ENCODE measurements around the gene RRAD. TPM values are rescaled to one million over a fixed set of nuclear protein-coding genes. Genes with fewer than 3 reads are reported as not detected.
"Not testable (repeated sequence)": the region's sequence is repeated elsewhere in the genome, so short reads cannot be mapped to it uniquely, and the experiment has no call there.

RRAD gene
- total and polyA plus RNA-seq, 2 donors (not counting 3 experiments of a cell fraction or from before 2014, with no cell fraction given): 0.22 to 0.48 TPM

GRCh38 chr16:66898207-66898606, 27.1 kb downstream of the RRAD start:
- Histone ChIP-seq H3K27ac (ENCODE audit: insufficient read depth, low read depth, low read length) (no peak overlapping the region), H3K9me3 (replicated peaks; ENCODE audit: control insufficient read depth, insufficient read depth, low read length) (no peaks in the 10 kb centered on the region), H3K36me3 (ENCODE audit: control insufficient read depth in 2 of 2, extremely low read depth in 1 of 2, insufficient read depth in 2 of 2, low read length in 2 of 2) (no peaks in the 10 kb centered on the region), H2AFZ (ENCODE audit: low read depth, low read length) (no peak overlapping the region), H3K27me3 (ENCODE audit: control insufficient read depth in 2 of 2, insufficient read depth in 2 of 2, low read length in 2 of 2) (no peaks in the 10 kb centered on the region), H3K79me2 (ENCODE audit: control insufficient read depth, insufficient read depth, low read length) (no peaks in the 10 kb centered on the region), H3K4me1 (ENCODE audit: control insufficient read depth, extremely low read depth, insufficient read depth, low read length) (peaks cover 8% of the 10 kb centered on the region), H3K4me2 (ENCODE audit: insufficient read depth, low read length) (no peak overlapping the region), H3K4me3 (replicated peaks in 1 of 3; ENCODE audit: insufficient read depth in 1 of 3, low read depth in 1 of 3, low read length in 3 of 3) (no peak overlapping the region), H3K9me1 (replicated peaks; ENCODE audit: control insufficient read depth, extremely low read depth, insufficient read depth, low read length) (no peaks in the 10 kb centered on the region), H3K9ac (replicated peaks; ENCODE audit: extremely low read depth, insufficient read depth, low read length) (no peak overlapping the region), H4K20me1 (replicated peaks; ENCODE audit: control insufficient read depth, extremely low read depth, insufficient read depth, low read length) (no peaks in the 10 kb centered on the region)
- no peak for DNase-seq (ENCODE audit: low read depth, low spot score)
- intact Hi-C loops (cut with micrococcal nuclease) (loop anchor here (10.0 kb wide), 1 partner anchor 1957 kb away; no protein-coding TSS in a partner anchor), dilution Hi-C loops (cut with MboI; ENCODE audit: extremely low pct_ligation_motif_present, low sequenced_read_pairs) (no loop called here)
- ChIA-PET CTCF (interaction anchor here (0.9 to 2.1 kb wide), 3 partner anchors 12 to 257 kb away, joined by 3 to 11 read pairs (median 4); no protein-coding TSS in a partner anchor), POLR2A (no interaction called here)
- no TSS peak for BruUV-seq (replicated peaks)
- no peak for FAIRE-seq
- TF ChIP-seq POLR2A (IDR thresholded peaks at IDR 0.05; ENCODE audit: low read depth, low read length) (no peak), MYC (IDR thresholded peaks at IDR 0.05; ENCODE audit: low read depth, low read length) (no peak), JUN (IDR thresholded peaks at IDR 0.05; ENCODE audit: borderline replicate concordance, insufficient read depth, insufficient read length, low read depth) (no peak), GATA2 (IDR thresholded peaks at IDR 0.05; ENCODE audit: insufficient read depth, insufficient read length, low read depth, low read length) (no peak), POLR2AphosphoS5 (IDR thresholded peaks at IDR 0.05; ENCODE audit: insufficient read depth, low read depth, low read length) (no peak), FOS (IDR thresholded peaks at IDR 0.05; ENCODE audit: borderline replicate concordance, insufficient read depth, low read length) (no peak), EZH2 (IDR thresholded peaks at IDR 0.05; ENCODE audit: borderline replicate concordance, low read depth, low read length, severe bottlenecking) (no peak)
- TF ChIP-seq, protein P1, sequence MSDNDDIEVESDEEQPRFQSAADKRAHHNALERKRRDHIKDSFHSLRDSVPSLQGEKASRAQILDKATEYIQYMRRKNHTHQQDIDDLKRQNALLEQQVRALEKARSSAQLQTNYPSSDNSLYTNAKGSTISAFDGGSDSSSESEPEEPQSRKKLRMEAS (IDR thresholded peaks at IDR 0.05; ENCODE audit: insufficient read depth, insufficient read length): no peak
- TF ChIP-seq, protein P2, sequence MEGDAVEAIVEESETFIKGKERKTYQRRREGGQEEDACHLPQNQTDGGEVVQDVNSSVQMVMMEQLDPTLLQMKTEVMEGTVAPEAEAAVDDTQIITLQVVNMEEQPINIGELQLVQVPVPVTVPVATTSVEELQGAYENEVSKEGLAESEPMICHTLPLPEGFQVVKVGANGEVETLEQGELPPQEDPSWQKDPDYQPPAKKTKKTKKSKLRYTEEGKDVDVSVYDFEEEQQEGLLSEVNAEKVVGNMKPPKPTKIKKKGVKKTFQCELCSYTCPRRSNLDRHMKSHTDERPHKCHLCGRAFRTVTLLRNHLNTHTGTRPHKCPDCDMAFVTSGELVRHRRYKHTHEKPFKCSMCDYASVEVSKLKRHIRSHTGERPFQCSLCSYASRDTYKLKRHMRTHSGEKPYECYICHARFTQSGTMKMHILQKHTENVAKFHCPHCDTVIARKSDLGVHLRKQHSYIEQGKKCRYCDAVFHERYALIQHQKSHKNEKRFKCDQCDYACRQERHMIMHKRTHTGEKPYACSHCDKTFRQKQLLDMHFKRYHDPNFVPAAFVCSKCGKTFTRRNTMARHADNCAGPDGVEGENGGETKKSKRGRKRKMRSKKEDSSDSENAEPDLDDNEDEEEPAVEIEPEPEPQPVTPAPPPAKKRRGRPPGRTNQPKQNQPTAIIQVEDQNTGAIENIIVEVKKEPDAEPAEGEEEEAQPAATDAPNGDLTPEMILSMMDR (IDR thresholded peaks at IDR 0.05; ENCODE audit: extremely low read depth in 1 of 2, insufficient read depth in 1 of 2, low read depth in 1 of 2, low read length in 2 of 2): no peak

- H3K9me1 ChIP-seq (replicated peaks; ENCODE audit: control insufficient read depth, extremely low read depth, insufficient read depth, low read length); H3K9me3 ChIP-seq (replicated peaks; ENCODE audit: control insufficient read depth, insufficient read depth, low read length); FAIRE-seq; DNase-seq (ENCODE audit: low read depth, low spot score); H3K4me3 ChIP-seq (replicated peaks in 1 of 3; ENCODE audit: insufficient read depth in 1 of 3, low read depth in 1 of 3, low read length in 3 of 3); BruUV-seq (replicated peaks); H3K36me3 ChIP-seq (ENCODE audit: control insufficient read depth in 2 of 2, extremely low read depth in 1 of 2, insufficient read depth in 2 of 2, low read length in 2 of 2); H3K9ac ChIP-seq (replicated peaks; ENCODE audit: extremely low read depth, insufficient read depth, low read length); H4K20me1 ChIP-seq (replicated peaks; ENCODE audit: control insufficient read depth, extremely low read depth, insufficient read depth, low read length); H3K79me2 ChIP-seq (ENCODE audit: control insufficient read depth, insufficient read depth, low read length); dilution Hi-C loops (cut with MboI; ENCODE audit: extremely low pct_ligation_motif_present, low sequenced_read_pairs); H2AFZ ChIP-seq (ENCODE audit: low read depth, low read length); H3K4me2 ChIP-seq (ENCODE audit: insufficient read depth, low read length); H3K27me3 ChIP-seq (ENCODE audit: control insufficient read depth in 2 of 2, insufficient read depth in 2 of 2, low read length in 2 of 2); H3K4me1 ChIP-seq (ENCODE audit: control insufficient read depth, extremely low read depth, insufficient read depth, low read length); H3K27ac ChIP-seq (ENCODE audit: insufficient read depth, low read depth, low read length); POLR2A ChIA-PET: not testable (repeated sequence)
- CTCF ChIA-PET: interaction anchor here (1.4 to 5.2 kb wide), 8 partner anchors 15 to 259 kb away, joined by 6 to 72 read pairs (median 18); partner anchors contain the start of genes CDH16, CES3, PDP2 and RRAD
- intact Hi-C loops (cut with micrococcal nuclease): loop anchor here (10.0 kb wide), 1 partner anchor 1958 kb away; no protein-coding TSS in a partner anchor
Measured at GRCh38 chr16:66896682-66897081, 28.7 kb downstream of the RRAD start.
